EH (cell line): ENCODE data around the gene MYPN.
"Not testable (repeated sequence)": the region's sequence is repeated elsewhere in the genome, so short reads cannot be mapped to it uniquely, and the experiment has no call there.

ENCODE experiments used
- DNase-seq: peaks from one replicate; pipeline ENCODE4 v3.0.0-alpha.2; 2015; ENCODE audit warnings: low read depth

MYPN gene, protein sequence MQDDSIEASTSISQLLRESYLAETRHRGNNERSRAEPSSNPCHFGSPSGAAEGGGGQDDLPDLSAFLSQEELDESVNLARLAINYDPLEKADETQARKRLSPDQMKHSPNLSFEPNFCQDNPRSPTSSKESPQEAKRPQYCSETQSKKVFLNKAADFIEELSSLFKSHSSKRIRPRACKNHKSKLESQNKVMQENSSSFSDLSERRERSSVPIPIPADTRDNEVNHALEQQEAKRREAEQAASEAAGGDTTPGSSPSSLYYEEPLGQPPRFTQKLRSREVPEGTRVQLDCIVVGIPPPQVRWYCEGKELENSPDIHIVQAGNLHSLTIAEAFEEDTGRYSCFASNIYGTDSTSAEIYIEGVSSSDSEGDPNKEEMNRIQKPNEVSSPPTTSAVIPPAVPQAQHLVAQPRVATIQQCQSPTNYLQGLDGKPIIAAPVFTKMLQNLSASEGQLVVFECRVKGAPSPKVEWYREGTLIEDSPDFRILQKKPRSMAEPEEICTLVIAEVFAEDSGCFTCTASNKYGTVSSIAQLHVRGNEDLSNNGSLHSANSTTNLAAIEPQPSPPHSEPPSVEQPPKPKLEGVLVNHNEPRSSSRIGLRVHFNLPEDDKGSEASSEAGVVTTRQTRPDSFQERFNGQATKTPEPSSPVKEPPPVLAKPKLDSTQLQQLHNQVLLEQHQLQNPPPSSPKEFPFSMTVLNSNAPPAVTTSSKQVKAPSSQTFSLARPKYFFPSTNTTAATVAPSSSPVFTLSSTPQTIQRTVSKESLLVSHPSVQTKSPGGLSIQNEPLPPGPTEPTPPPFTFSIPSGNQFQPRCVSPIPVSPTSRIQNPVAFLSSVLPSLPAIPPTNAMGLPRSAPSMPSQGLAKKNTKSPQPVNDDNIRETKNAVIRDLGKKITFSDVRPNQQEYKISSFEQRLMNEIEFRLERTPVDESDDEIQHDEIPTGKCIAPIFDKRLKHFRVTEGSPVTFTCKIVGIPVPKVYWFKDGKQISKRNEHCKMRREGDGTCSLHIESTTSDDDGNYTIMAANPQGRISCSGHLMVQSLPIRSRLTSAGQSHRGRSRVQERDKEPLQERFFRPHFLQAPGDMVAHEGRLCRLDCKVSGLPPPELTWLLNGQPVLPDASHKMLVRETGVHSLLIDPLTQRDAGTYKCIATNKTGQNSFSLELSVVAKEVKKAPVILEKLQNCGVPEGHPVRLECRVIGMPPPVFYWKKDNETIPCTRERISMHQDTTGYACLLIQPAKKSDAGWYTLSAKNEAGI (N-terminal part only)

DNA sequence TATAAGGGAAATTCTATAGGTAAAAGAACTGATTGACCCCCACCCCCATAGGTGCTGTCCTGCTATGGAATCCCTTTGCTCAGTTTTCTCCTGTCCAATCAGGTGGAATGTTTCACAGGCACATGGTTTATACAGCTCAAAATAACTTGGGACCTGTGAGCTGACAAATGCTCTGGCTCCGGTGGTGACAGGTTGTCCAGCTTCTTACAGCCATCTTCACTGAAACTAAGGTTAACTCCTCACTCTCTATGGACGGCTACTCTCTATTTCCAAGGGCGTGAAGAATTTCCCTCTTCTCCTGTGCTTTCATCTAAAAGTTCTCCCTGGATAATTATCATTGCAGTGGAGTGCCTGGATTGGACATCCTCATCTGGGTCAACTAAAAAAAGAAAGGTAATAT, at the start of gene MYPN:
TSS of gene MYPN (plus strand) at position 158 of the 400 bp plus-strand sequence. CDS start 11,951 bp downstream, outside the sequence.
- DNase-seq, result no peak

DNA sequence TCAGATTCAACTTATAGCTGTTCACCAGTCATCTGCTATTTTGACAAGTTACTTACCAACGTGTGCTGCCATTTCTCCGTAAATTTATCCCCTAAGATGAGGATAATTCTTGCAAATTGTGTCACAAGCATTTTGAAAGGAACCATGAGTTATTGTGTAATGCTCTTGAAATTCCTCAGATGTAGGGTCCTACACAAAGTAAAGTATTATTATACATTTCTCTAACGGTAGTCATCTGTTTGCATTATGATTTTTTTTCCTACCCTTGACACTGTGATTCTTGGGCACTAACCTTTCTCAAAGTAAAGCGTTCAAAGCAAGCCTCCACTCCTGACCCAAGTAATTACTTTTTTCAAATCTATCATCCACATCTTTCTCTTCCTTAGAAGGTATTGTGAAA, 42.3 kb upstream of the MYPN start:
- peak; percentile 34 for DNase-seq

DNA sequence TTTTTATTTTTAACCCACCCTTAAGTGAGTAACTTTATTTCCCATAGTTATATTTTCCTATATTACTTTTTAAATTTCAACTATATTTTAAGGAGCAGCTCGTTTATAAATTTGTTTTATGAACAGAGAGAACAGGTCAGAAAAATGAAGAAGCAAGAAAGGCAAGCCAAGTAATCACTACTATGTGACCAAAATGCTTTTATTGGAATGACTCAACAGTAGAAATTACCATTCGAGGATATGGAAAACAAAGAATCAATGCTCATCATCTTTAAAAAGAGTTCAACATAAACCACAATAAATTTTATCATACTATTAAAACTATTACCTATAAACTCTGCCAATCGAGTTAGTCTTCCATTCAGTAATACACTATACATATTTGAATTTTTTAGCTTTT, 41.8 kb upstream of the MYPN start:
- no peak for DNase-seq

DNA sequence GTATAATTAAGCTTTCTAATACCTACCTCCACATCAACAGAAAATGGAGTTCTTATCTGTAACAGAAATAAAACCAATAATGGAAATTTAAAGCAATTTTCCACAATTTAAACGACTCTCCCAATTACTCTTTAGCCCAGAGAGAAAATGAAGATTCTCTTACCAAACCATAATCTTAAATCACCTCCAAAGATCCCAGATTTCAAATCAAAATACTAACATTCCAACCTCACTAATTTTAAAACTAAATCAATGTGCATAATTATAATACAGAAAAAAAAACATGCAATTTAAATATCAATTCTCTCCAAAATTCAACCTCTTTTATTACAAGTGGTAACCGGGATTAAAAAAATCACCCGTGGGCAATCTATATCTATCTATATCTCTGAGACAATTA, 35.7 kb upstream of the MYPN start:
- DNase-seq, result no peak

DNA sequence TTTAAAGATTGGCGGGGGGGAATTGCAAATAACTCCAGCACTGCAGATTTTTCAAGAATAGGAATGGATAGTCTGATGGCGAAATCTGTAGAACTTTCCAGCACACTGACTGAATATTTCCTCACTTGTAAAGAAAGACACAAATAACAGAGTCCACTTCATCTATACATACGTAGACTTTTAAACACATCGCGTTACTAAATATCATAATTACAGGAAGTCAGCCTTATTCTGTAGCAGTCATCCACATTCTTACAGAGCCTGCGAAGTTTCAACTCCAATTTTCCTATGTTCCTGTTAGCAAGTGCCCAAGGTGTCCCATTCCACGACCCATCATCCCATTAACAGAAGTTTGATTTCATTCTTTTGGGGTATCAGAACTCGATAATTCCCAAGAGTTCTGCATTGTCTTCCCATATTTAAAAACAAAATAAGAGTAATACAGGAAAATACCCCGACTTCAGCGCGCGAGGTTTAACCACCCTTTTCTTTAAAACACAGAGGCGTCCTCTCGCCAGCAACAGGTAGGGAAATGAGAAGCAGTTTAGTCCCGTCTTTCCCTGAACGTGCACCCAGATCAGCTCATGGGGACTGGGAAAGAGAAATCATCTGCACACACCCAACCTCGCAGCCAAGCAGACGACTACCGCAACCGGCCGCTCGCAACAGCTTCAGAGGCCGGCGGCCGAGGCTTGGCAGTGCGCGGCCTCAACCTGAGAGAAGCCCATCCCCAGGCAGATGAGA, 35.1 kb upstream of the MYPN start:
- DNase-seq, result peak; percentile 50

DNA sequence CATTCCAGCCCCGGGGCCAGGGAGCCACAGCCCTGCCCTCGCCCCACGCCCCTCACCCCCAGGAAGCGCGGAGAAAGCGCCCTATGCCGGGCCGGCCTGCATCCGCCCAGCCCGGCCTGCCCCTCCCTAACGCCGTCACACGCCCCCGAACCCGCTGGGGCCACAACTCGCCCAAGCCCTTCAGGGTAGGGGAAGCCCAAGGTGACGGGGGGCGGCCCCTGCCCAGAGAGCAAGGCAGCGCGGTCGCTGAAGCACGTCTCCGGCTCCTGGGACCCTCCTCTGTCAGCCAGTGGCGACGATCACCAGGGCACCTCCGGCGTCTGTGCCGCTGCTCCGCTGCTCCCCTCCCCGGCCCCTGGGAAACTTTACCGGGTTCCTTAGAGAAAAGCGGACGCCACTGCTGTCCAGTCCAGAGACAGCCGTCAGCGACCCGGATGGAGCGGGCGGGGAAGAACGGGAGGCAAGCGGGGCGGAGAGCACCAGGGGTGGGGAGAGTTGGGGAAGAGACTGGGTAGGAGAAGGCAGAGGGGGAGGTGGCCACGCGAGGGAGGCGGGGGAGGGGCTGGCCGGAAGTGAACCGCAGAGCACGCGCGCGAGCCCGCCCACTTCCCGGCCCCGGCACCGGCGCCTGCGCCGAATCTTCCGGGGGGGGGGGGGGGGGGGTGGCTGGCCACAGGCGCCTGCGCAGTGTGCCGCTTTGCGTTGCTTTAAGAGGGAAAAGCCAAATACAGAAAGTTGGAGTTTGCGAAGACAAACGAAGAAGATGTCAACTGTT, 34.3 kb upstream of the MYPN start, which contains the start of gene HERC4:
TSS of gene HERC4 (minus strand) at position 509 of the 775 bp plus-strand sequence. CDS start 2,175 bp downstream, outside the sequence.
- peak; percentile 96 for DNase-seq

DNA sequence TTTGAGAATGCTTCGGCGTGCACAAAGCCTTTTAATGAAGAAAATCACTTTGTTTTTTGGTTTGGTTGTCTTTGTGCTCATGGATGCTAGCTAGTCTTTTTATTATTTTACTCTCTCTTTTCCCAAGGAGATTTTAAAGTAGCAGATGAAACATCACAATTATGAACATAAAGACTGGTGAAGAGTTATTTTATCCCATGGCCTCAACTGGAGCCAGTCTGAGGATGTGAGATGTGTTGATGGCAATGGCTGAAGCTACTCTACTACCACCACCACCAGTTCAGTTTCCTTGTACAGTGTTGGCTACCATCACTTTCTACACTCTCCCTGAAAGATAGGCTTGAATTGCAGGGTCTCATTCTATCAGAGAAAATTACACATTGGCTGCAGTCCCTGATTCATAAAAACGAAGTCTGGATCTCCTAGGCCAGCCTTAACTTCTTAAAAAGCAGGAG, 33.7 kb upstream of the MYPN start:
- DNase-seq, result no peak

DNA sequence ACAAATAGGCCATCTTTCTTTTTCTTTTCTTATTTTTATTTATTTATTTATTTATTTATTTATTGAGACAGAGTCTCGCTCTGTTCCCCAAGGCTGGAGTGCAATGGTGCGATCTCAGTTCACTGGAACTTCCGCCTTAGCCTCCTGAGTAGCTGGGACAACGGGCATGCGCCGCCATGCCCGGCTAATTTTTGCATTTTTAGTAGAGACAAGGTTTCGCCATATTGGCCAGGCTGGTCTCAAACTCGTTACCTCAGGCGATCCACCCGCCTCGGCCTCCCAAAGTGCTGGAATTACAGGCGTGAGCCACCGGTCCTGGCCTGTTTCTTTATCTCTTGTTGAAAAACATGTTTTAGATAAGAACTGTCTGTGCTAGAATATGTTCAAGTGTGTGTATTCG, 33.2 kb upstream of the MYPN start:
- DNase-seq, result not testable (repeated sequence)

DNA sequence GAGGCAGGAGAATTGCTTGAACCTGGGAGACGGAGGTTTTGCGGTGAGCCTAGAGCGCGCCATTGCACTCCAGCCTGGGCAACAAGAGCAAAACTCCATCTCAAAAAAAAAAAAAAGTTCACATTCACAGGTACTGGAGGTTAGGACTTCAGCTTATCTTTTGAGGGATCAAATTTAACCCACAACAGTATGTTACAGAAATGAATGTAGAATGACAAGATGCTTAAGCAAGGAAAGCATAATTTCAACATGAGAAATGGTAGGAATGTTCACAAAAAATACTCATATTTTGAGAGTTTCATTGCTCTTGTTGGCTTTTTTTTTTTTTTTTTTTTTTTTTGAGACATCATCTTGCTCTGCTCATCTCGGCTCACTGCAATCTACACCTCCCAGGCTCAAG, 32.3 kb upstream of the MYPN start:
- DNase-seq, result no peak

DNA sequence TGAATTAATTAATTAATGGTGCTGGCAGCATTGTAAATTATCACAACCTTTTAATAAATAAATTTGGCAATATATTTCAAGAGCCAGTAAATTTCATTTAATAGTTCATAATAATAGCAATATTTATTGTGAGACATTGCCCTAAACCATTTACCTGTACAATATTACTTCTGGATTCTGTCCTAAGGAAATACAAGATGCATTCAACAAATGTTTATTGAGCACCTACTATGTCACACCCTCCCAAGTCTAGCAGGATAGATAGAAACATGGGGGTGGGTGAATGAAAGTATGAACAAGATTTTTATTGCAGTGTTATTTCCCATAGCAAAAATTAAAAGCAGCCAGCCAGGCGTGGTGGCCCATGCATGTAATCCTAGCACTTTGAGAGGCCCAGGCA, 29.9 kb upstream of the MYPN start:
- no peak for DNase-seq

DNA sequence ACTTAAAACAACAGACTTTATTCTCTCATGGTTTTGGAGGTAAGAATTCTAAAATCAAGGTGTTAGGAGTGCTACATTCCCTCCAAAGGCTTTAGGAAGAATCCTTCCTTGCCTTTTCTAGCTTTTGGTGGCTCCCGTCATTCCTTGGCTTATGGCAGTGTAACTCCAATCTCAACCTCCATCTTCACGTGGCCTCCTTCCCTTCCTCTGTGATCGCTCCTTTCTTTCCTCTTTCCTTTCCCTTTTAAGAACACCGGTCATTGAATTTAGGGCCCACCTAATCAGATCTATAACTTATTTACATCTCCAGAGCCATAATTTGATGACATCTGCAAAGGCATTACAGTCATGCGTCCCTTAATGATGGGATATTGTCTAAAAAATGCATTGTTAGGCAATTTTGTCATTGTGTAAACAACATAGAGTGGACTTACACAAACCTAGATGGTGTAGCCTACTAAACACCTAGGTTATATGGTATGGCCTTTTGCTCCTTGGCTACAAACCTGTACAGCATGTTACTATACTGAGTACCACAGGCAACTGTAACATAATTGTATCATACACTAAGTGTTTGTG, 28.3 kb upstream of the MYPN start:
- DNase-seq, result no peak

DNA sequence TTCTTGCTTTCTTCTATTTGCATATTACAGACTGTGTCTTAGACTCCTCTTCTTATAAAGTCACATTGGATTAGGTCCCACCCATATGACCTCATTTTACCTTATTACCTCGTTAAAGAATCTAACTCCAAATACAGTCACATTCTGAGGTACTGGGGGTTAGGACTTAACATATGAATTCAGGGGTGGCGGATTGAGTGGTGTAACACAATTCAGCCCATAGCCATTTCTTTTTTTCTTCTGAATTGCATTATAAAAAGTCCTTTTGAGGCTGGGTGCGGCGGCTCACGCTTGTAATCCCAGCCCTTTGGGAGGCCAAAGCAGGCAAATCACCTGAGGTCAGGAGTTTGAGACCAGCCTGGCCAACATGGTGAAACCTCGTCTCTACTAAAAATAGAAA, 27.4 kb upstream of the MYPN start:
- DNase-seq, result no peak

DNA sequence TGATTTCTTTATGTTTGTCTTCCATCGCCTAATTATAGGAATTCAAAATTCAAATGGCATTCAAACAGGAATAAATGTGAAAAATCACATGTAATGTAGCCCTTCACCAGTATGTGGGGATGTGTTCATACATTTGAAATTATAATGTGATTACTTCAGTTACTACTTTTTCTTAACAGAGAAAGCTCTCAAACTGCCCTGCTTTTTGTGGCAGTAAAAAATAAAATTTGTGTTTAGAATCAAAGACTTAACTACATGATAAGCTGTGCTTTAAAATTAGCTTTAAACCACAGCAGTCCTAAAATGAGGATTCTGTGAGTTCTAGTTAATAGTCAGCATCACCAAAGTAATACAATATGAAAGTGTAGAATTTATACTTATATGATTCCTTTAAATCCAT, 26.4 kb upstream of the MYPN start:
- DNase-seq, result peak; percentile 62

DNA sequence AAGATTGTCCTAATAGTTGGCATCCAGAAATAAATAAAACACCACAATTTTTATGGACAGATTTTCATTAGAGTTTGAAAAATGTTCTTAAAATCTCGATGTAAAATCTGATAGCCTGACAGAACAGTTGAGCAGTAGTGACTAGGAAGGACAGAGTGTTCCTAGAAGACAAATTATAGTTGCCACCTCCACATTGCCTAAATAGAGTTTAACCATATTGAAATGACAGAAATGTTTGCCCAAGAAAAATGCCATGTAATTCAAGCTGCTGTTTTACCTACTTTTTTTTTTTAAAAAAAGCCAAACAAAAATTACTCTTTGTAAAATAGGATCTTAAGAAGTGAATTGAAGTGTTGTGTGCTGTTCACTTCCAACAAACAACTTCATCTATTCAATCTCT, 25.3 kb upstream of the MYPN start:
- DNase-seq, result no peak

DNA sequence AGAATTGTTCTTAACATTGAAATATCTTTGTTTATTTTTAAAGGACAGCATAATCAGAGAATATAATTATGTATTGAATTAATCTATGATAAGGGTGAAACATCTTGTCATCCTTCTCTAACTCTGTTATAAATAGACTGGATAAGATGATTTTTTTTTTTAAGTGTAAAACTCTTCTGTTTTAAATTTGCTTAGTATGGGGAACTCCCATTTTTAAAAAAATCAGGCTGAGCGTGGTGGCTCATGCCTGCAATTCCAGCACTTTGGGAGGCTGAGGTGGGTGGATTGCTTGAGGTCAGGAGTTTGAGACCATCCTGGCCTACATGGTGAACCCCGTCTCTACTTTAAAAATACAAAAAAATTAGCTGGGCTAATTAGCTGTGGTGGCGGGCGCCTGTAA, 24.8 kb upstream of the MYPN start:
- no peak for DNase-seq

DNA sequence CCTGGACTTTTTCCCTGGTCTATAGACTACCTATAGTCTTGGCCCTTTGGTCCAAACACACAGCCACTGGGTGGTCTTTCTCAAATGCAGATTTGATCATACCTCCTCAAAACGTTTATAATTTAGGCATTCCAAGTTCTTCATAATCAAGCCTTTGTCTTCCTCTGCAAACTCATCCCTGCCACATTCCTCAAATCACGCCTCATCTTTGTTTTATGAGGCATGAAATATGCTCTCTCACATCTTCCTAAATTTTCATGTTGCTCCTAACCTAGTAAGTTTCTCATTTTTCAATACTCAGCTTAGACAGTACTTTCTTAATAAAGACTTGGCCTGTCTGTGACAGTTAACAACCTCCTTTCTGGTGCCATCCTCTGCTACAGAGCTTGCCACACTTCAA, 23.3 kb upstream of the MYPN start:
- peak; percentile 75 for DNase-seq

DNA sequence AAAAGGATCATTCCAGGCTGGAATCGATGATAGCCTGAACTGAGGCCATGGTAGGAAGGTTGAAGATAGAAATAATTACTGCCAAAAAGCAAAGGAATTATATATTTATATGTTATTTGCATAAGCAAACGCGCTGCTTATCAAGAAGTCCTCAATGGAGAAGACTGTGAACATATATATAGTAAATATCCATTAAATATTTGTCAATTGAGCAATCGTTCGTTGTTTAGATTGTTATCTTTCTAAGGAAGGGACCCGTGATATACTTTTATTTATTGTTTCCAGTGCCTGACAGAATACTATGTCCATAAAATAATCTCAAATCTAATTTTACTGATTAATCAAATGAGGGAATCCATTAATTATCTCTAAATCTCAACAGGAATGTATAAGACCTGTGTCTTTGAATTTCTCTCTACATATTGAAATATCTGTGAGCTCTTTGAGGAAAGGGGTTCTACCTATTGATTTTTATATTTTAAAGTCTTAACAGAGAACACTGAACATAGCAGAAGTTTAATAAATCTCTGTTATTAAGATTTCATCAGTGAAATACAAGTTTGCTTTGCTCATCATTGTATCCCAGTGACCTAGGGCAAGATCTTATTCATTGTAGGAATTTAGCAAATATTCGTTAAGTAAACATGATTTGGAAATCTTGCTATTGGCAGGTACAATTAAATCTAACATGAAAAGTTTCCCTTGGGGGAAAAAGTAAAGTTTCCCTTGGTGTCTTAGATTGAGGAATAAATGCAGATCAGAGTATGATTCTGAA, 22.2 kb upstream of the MYPN start:
- DNase-seq, result peak; percentile 38

DNA sequence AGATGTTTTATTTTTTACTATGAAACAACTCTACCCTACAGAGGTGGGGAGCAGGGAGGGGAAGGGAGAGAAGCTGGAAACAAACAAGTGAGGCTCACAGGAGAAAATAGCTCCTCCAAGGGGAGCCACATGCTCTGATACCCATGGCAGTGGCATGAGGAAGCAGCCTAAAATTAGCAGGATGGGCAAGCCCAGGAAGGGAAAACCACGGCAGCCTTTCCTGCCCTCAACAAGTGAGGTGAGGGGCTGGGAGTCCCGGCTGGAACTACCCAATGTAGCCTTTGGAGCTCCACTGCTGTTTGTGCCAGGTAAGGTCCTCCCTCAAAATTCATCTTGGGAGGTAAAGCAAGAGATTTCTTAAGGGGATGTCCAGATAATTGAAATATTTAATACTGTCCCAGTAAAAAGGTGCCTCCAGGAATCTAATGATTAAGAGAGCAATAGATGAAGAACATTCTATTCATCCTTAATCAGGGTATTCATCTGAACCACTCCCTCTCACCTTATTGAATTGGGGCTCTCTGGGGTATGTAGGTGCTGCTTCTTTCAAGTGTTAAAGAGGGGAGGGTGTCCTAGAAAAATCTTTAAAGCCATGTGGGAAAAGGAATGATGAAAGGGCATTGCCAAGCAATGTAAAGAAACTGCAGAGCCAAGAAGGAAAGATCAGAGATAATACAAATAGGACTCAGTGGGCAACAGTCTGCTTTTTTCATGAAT, 21.4 kb upstream of the MYPN start:
- DNase-seq, result peak; percentile 54

DNA sequence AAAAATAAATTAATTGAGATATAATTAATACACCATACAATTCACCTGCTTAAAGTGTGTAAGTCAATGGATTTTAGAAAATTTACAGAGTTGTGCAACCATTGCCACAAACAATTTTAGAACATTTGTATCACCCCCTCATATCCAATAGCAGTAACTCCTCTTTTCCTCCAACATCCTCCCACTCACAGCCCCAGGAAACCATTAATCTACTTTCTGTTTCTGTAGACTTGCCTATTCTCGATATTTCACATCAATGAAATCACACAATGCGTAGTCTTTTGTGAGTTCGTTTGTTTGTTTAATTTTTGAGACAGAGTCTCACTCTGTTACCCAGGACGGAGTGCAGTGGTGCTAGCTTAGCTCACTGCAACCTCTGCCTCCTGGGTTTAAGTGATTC, 20.5 kb upstream of the MYPN start:
- DNase-seq, result peak; percentile 57
